Measurements from ENCODE around the gene TMEM150B. TPM values are rescaled to one million over a fixed set of nuclear protein-coding genes. Genes with fewer than 3 reads are reported as not detected.

Gene TMEM150B
- total and polyA plus RNA-seq, 4 donors, result 0.81 to 3.3 (median 2.0) TPM

DNA sequence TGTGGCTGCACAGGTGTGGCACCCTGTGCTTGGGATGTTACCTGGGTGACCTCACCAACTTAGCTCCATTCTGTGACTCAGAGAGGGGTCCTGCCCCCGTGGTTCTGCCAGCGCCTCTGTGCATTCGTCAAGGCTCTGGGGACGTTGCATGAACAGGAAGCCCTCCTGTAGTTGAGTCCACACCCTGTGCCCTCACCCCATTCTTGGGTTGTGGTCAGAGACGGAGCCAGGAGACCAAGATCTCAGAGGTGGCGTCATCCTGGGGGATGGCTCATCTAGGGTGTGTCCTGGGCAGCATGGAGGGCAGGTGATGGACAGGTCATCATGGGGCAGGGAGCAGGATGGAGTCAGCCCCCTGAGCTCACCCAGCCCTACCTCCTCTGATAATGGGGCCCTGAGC is 26.9 kb upstream of the TMEM150B start:
- TF ChIP-seq RAD21 (IDR thresholded peaks at IDR 0.05), result no peak
- no peak for TF ChIP-seq EGR1 (IDR thresholded peaks at IDR 0.05; ENCODE audit: low read depth in 2 of 2)
- TF ChIP-seq, protein P1, sequence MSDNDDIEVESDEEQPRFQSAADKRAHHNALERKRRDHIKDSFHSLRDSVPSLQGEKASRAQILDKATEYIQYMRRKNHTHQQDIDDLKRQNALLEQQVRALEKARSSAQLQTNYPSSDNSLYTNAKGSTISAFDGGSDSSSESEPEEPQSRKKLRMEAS (IDR thresholded peaks at IDR 0.05), result no peak
- TF ChIP-seq, protein P2, sequence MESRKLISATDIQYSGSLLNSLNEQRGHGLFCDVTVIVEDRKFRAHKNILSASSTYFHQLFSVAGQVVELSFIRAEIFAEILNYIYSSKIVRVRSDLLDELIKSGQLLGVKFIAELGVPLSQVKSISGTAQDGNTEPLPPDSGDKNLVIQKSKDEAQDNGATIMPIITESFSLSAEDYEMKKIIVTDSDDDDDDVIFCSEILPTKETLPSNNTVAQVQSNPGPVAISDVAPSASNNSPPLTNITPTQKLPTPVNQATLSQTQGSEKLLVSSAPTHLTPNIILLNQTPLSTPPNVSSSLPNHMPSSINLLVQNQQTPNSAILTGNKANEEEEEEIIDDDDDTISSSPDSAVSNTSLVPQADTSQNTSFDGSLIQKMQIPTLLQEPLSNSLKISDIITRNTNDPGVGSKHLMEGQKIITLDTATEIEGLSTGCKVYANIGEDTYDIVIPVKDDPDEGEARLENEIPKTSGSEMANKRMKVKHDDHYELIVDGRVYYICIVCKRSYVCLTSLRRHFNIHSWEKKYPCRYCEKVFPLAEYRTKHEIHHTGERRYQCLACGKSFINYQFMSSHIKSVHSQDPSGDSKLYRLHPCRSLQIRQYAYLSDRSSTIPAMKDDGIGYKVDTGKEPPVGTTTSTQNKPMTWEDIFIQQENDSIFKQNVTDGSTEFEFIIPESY (IDR thresholded peaks at IDR 0.05), result no peak
- no peak for TF ChIP-seq JUND (IDR thresholded peaks at IDR 0.05)
- TF ChIP-seq TAF1 (conservative IDR thresholded peaks at IDR 0.05), result no peak
- no peak for TF ChIP-seq GABPA (IDR thresholded peaks at IDR 0.05 in 1 of 2, conservative IDR thresholded peaks at IDR 0.05 in 1 of 2)
- TF ChIP-seq, protein P3, sequence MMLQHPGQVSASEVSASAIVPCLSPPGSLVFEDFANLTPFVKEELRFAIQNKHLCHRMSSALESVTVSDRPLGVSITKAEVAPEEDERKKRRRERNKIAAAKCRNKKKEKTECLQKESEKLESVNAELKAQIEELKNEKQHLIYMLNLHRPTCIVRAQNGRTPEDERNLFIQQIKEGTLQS (IDR thresholded peaks at IDR 0.05), result no peak
- no peak for TF ChIP-seq RXRA (IDR thresholded peaks at IDR 0.05)
- TF ChIP-seq SP1 (IDR thresholded peaks at IDR 0.05), result no peak
- TF ChIP-seq HNF4A (conservative IDR thresholded peaks at IDR 0.05), result no peak
- TF ChIP-seq NR2F2 (IDR thresholded peaks at IDR 0.05), result no peak
- TF ChIP-seq FOXA1 (IDR thresholded peaks at IDR 0.05), result no peak
- TF ChIP-seq, protein P4, sequence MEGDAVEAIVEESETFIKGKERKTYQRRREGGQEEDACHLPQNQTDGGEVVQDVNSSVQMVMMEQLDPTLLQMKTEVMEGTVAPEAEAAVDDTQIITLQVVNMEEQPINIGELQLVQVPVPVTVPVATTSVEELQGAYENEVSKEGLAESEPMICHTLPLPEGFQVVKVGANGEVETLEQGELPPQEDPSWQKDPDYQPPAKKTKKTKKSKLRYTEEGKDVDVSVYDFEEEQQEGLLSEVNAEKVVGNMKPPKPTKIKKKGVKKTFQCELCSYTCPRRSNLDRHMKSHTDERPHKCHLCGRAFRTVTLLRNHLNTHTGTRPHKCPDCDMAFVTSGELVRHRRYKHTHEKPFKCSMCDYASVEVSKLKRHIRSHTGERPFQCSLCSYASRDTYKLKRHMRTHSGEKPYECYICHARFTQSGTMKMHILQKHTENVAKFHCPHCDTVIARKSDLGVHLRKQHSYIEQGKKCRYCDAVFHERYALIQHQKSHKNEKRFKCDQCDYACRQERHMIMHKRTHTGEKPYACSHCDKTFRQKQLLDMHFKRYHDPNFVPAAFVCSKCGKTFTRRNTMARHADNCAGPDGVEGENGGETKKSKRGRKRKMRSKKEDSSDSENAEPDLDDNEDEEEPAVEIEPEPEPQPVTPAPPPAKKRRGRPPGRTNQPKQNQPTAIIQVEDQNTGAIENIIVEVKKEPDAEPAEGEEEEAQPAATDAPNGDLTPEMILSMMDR (IDR thresholded peaks at IDR 0.05; ENCODE audit: low read depth, low read length, missing input control), result no peak
- no peak for TF ChIP-seq FOXA2 (IDR thresholded peaks at IDR 0.05)
- Histone ChIP-seq H3K27me3 (ENCODE audit: control insufficient read depth in 4 of 4, insufficient read depth in 4 of 4, low read length in 3 of 4) (peaks cover 0 to 8% (median 6%) of the 10 kb centered on the region in 4 donors), H3K36me3 (ENCODE audit: control insufficient read depth in 4 of 4, insufficient read depth in 3 of 4, low read depth in 1 of 4, low read length in 3 of 4) (no peaks in the 10 kb centered on the region), H3K4me1 (ENCODE audit: control insufficient read depth in 4 of 4, insufficient read depth in 4 of 4, low read length in 3 of 4) (peaks cover 0 to 4% (median 1%) of the 10 kb centered on the region in 4 donors), H3K9me3 (ENCODE audit: control insufficient read depth in 4 of 4, low read length in 3 of 4) (no peaks in the 10 kb centered on the region), H3K4me3 (ENCODE audit: low read depth in 1 of 3, low read length in 3 of 3) (no peak overlapping the region), H3K27ac (ENCODE audit: low read depth in 1 of 2, low read length in 2 of 2) (no peak overlapping the region), H3K9ac (ENCODE audit: low read depth in 1 of 2, low read length in 2 of 2) (no peak overlapping the region)
- DNase-seq (ENCODE audit: low spot score), result no peak
- WGBS, result 74% methylated on average over 6 of the region's 6 CpGs

DNA sequence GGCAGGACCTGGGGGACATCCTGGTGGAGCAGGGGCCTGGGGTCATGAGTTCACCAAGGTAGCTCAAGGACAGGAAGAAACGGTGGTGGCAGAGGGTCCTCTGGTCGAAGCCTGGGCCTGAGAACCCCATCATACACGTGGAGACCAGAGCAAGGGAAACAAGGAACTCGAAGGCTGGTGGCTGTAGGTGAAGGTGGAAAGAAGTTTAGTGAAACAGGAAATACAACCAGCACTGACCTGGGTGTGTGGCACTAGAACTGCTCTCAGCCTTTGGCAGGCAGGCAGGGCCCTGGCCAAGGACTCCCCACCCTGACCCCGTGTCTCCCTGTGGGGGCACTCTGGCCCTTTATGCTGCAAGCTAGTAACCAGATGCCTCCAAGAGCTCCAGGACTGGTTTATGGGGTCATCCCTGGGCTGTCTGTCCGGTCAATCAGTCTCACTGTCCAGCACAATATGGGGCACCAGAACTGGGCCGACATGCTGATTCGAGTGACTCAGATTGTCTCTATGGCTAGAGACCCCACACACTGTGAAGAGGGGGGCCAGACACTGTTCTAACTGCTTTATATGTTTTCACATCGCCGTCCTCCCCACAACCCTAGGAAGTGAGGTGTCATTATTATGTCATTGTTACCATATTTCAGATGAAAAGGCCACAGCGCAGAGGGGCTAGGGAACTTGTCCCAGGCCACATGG is 25.6 kb upstream of the TMEM150B start:
- peaks cover 0 to 4% (median 1%) of the 10 kb centered on the region in 4 donors for H3K4me1 ChIP-seq (ENCODE audit: control insufficient read depth in 4 of 4, insufficient read depth in 4 of 4, low read length in 3 of 4)
- no peaks in the 10 kb centered on the region for H3K9me3 ChIP-seq (ENCODE audit: control insufficient read depth in 4 of 4, low read length in 3 of 4)
- H3K27ac ChIP-seq (ENCODE audit: low read depth in 1 of 2, low read length in 2 of 2), result no peak overlapping the region
- H3K36me3 ChIP-seq (ENCODE audit: control insufficient read depth in 4 of 4, insufficient read depth in 3 of 4, low read depth in 1 of 4, low read length in 3 of 4), result peaks cover 0 to 2% (median 0%) of the 10 kb centered on the region in 4 donors
- 79% methylated on average over 11 of the region's 11 CpGs for WGBS
- no peak overlapping the region for H3K4me3 ChIP-seq (ENCODE audit: low read depth in 1 of 3, low read length in 3 of 3)
- H3K9ac ChIP-seq (ENCODE audit: low read depth in 1 of 2, low read length in 2 of 2), result no peak overlapping the region
- DNase-seq (ENCODE audit: low spot score), result no peak
- TF ChIP-seq, protein P3 (IDR thresholded peaks at IDR 0.05), result no peak
- TF ChIP-seq, protein P2 (IDR thresholded peaks at IDR 0.05), result no peak
- TF ChIP-seq NR2F2 (IDR thresholded peaks at IDR 0.05), result no peak
- TF ChIP-seq, protein P5, sequence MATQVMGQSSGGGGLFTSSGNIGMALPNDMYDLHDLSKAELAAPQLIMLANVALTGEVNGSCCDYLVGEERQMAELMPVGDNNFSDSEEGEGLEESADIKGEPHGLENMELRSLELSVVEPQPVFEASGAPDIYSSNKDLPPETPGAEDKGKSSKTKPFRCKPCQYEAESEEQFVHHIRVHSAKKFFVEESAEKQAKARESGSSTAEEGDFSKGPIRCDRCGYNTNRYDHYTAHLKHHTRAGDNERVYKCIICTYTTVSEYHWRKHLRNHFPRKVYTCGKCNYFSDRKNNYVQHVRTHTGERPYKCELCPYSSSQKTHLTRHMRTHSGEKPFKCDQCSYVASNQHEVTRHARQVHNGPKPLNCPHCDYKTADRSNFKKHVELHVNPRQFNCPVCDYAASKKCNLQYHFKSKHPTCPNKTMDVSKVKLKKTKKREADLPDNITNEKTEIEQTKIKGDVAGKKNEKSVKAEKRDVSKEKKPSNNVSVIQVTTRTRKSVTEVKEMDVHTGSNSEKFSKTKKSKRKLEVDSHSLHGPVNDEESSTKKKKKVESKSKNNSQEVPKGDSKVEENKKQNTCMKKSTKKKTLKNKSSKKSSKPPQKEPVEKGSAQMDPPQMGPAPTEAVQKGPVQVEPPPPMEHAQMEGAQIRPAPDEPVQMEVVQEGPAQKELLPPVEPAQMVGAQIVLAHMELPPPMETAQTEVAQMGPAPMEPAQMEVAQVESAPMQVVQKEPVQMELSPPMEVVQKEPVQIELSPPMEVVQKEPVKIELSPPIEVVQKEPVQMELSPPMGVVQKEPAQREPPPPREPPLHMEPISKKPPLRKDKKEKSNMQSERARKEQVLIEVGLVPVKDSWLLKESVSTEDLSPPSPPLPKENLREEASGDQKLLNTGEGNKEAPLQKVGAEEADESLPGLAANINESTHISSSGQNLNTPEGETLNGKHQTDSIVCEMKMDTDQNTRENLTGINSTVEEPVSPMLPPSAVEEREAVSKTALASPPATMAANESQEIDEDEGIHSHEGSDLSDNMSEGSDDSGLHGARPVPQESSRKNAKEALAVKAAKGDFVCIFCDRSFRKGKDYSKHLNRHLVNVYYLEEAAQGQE (IDR thresholded peaks at IDR 0.05), result no peak
- TF ChIP-seq HNF4A (conservative IDR thresholded peaks at IDR 0.05), result no peak
- no peak for TF ChIP-seq TAF1 (conservative IDR thresholded peaks at IDR 0.05)
- no peak for TF ChIP-seq FOXA1 (IDR thresholded peaks at IDR 0.05)
- TF ChIP-seq, protein P1 (IDR thresholded peaks at IDR 0.05), result no peak
- no peak for TF ChIP-seq RAD21 (IDR thresholded peaks at IDR 0.05)
- H3K27me3 ChIP-seq (ENCODE audit: control insufficient read depth in 4 of 4, insufficient read depth in 4 of 4, low read length in 3 of 4), result peaks cover 0 to 8% (median 6%) of the 10 kb centered on the region in 4 donors
